Suprapubic skin (tissue), 4 donors: Measurements from ENCODE around the gene CCDC138. TPM values are rescaled to one million over a fixed set of nuclear protein-coding genes. Genes with fewer than 3 reads are reported as not detected.

Experiments
- DNase-seq, 2 donors: peaks; one replicate each; pipeline ENCODE4 v3.0.0-alpha.2; 2019; ENCODE audit warnings: low spot score in 2 of 2
- H3K27ac ChIP-seq: fragments of 200-600 bp; sonication (generic); one replicate; pipeline ENCODE4 v1.5.1; 2019
- H3K27me3 ChIP-seq: fragments of 200-600 bp; sonication (generic); one replicate; pipeline ENCODE4 v1.5.1; 2019
- H3K36me3 ChIP-seq: fragments of 200-600 bp; sonication (generic); one replicate; pipeline ENCODE4 v1.5.1; 2019
- H3K4me1 ChIP-seq: fragments of 200-600 bp; sonication (generic); one replicate; pipeline ENCODE4 v1.5.1; 2019
- H3K4me3 ChIP-seq: fragments of 200-600 bp; sonication (generic); one replicate; pipeline ENCODE4 v1.5.1; 2019; ENCODE audit warnings: mild to moderate bottlenecking
- H3K9me3 ChIP-seq: fragments of 200-600 bp; sonication (generic); one replicate; pipeline ENCODE4 v1.5.1; 2019
- CTCF ChIP-seq, 2 donors: fragments of 200-600 bp in 1 of 2; fragments of 450-650 bp in 1 of 2; sonication (generic) in 1 of 2; IDR thresholded peaks; one replicate each; pipeline ENCODE4 v1.5.1; 2016 to 2019; ENCODE audit warnings: antibody characterized with exemption in 2 of 2, mild to moderate bottlenecking in 1 of 2, moderate library complexity in 1 of 2
- EP300 ChIP-seq: sonication (generic); formaldehyde crosslinking; IDR thresholded peaks from one replicate; pipeline ENCODE4 v1.6.1; 2017; ENCODE audit warnings: antibody characterized with exemption
- POLR2A ChIP-seq, 2 donors: fragments of 450-650 bp; IDR thresholded peaks; one replicate each; pipeline ENCODE4 v1.6.1; 2017; ENCODE audit warnings: antibody characterized with exemption in 2 of 2, mild to moderate bottlenecking in 2 of 2, moderate library complexity in 2 of 2
- POLR2AphosphoS5 ChIP-seq, 3 donors: sonication (generic); formaldehyde crosslinking; IDR thresholded peaks; one replicate each; pipeline ENCODE4 v1.6.1; 2017; ENCODE audit warnings: antibody characterized with exemption in 3 of 3
- WGBS: methylation state at CpG from one replicate; pipeline ENCODE4 v1.1.5; 2018; 5-methylcytosine and 5-hydroxymethylcytosine counted together
- total RNA-seq, 4 donors: library from RNA; depleted of rRNA; stranded (reverse); fragments of >200 nt; gene quantifications; one replicate each; pipeline ENCODE4 v1.1.0, GENCODE V29; 2016

The CCDC138 gene
- total RNA-seq, 4 donors from 2014 or later = 1.4 to 9.3 (median 4.9) TPM

GRCh38 chr2:108787216-108787541, 608 bp downstream of the CCDC138 start:
- H3K27ac ChIP-seq = no peak overlapping the region

GRCh38 chr2:108803045-108803736, 16.6 kb downstream of the CCDC138 start:
- no peak overlapping the region for H3K4me3 ChIP-seq
- H3K9me3 ChIP-seq = no peaks in the 10 kb centered on the region
- H3K36me3 ChIP-seq = peaks cover 11% of the 10 kb centered on the region
- H3K4me1 ChIP-seq = no peaks in the 10 kb centered on the region
- DNase-seq = no peak
- 93% methylated on average over 7 of the region's 7 CpGs for WGBS
- no peak for TF ChIP-seq POLR2AphosphoS5 (IDR thresholded peaks at IDR 0.05)
- no peak for TF ChIP-seq EP300
- no peak overlapping the region for H3K27ac ChIP-seq
- H3K27me3 ChIP-seq = no peaks in the 10 kb centered on the region

More at GRCh38 chr2:108787216-108787541, 608 bp downstream of the CCDC138 start:
- 1% methylated on average over 6 of the region's 6 CpGs for WGBS
- peaks cover 15% of the 10 kb centered on the region for H3K4me1 ChIP-seq
- H3K4me3 ChIP-seq = peak overlapping the region; percentile 83
- H3K9me3 ChIP-seq = no peaks in the 10 kb centered on the region
- TF ChIP-seq POLR2A (IDR thresholded peaks at IDR 0.05) (no peak), EP300 (no peak), POLR2AphosphoS5 (IDR thresholded peaks at IDR 0.05) (no peak), CTCF (IDR thresholded peaks at IDR 0.05) (no peak)
- H3K36me3 ChIP-seq = peaks cover 28% of the 10 kb centered on the region
- DNase-seq = no peak
- H3K27me3 ChIP-seq = no peaks in the 10 kb centered on the region

- Histone ChIP-seq H3K4me3 (no peak overlapping the region), H3K27me3 (no peaks in the 10 kb centered on the region), H3K4me1 (no peaks in the 10 kb centered on the region), H3K27ac (no peak overlapping the region), H3K36me3 (peaks cover 11% of the 10 kb centered on the region), H3K9me3 (peaks cover 5% of the 10 kb centered on the region)
- WGBS = 66% methylated on average over 1 of the region's 1 CpG
- no peak for DNase-seq
- no peak for TF ChIP-seq POLR2AphosphoS5 (IDR thresholded peaks at IDR 0.05)
- TF ChIP-seq EP300 = no peak
- no peak for TF ChIP-seq CTCF (IDR thresholded peaks at IDR 0.05)
- no peak for TF ChIP-seq POLR2A (IDR thresholded peaks at IDR 0.05)
Observed at GRCh38 chr2:108805032-108805431, 18.5 kb downstream of the CCDC138 start.

- WGBS = 82% methylated on average over 1 of the region's 1 CpG
- TF ChIP-seq EP300 (no peak), POLR2A (IDR thresholded peaks at IDR 0.05) (no peak)
- Histone ChIP-seq H3K27ac (no peak overlapping the region), H3K9me3 (peaks cover 6% of the 10 kb centered on the region), H3K27me3 (no peaks in the 10 kb centered on the region), H3K36me3 (peaks cover 11% of the 10 kb centered on the region), H3K4me3 (no peak overlapping the region), H3K4me1 (no peaks in the 10 kb centered on the region)
- DNase-seq = no peak
Observed at GRCh38 chr2:108805782-108806181, 19.2 kb downstream of the CCDC138 start.

- H3K4me1 ChIP-seq = no peaks in the 10 kb centered on the region
- H3K27ac ChIP-seq = no peak overlapping the region
- H3K9me3 ChIP-seq = peaks cover 6% of the 10 kb centered on the region
- TF ChIP-seq CTCF (IDR thresholded peaks at IDR 0.05) (no peak), POLR2A (IDR thresholded peaks at IDR 0.05) (no peak), POLR2AphosphoS5 (IDR thresholded peaks at IDR 0.05) (no peak), EP300 (no peak)
- H3K4me3 ChIP-seq = no peak overlapping the region
- H3K36me3 ChIP-seq = peaks cover 11% of the 10 kb centered on the region
- WGBS = 74% methylated on average over 6 of the region's 6 CpGs
- H3K27me3 ChIP-seq = no peaks in the 10 kb centered on the region
- DNase-seq = no peak
Observed at GRCh38 chr2:108806371-108807113, 20.0 kb downstream of the CCDC138 start.

GRCh38 chr2:108809936-108810335, 23.4 kb downstream of the CCDC138 start:
- DNase-seq = no peak
- no peak overlapping the region for H3K4me3 ChIP-seq
- no peaks in the 10 kb centered on the region for H3K4me1 ChIP-seq
- no peaks in the 10 kb centered on the region for H3K27me3 ChIP-seq
- WGBS = 100% methylated on average over 3 of the region's 3 CpGs
- peaks cover 13% of the 10 kb centered on the region for H3K36me3 ChIP-seq
- H3K9me3 ChIP-seq = peaks cover 6% of the 10 kb centered on the region
- no peak for TF ChIP-seq POLR2AphosphoS5 (IDR thresholded peaks at IDR 0.05)
- no peak for TF ChIP-seq EP300
- no peak for TF ChIP-seq POLR2A (IDR thresholded peaks at IDR 0.05)
- no peak for TF ChIP-seq CTCF (IDR thresholded peaks at IDR 0.05)
- no peak overlapping the region for H3K27ac ChIP-seq
